ENCODE measurements around the gene DZIP1L. TPM values are rescaled to one million over a fixed set of nuclear protein-coding genes. Genes with fewer than 3 reads are reported as not detected.

The DZIP1L gene
- total RNA-seq, 2 experiments from 2014 or later: not detected

DNA sequence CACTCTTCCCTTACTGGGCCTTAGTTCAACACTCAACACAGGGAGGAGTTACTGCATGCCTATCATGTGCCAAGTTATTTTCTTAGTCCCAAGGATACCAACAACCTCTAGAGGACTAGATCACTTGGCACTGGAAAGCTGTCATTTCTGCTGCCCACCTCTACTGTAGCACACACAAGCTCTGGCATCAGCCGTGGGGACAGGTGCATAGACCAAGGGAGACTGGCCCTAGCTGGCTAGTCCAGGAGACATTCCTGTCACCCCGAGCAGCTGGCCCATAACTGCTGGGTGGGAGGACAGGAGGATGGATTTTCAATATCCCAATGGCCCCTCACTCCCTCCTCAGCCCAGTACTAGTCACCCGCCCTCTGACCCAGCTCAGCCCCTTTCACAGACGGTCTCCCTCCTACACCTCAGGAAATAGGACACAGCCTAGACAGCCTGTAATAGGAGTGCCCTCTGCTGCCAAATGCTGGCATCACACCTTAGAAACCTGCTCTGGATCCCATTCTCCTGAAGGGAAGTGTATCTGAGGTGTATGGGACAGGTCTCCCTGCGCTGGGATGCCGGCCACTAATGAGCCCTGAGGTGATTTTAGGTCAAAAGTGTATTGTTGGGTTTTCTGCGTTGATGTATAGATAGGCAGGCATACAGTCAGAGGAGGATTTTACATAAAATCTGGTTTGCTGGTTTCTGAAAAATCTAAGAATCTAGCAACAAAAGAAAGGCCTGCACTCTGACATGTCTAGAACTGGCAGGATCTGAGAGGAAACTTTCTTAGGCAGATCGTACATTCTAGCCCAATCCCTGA is 3.4 kb upstream of the DZIP1L start:
- Mint-ChIP-seq H3K9me3 (peaks cover 1% of the 10 kb centered on the region), H3K27ac (no peak overlapping the region), H3K4me1 (ENCODE audit: low read depth) (peaks cover 4% of the 10 kb centered on the region), H3K4me3 (no peak overlapping the region), H3K36me3 (ENCODE audit: low read depth) (no peaks in the 10 kb centered on the region), H3K27me3 (peaks cover 30% of the 10 kb centered on the region)
- TF ChIP-seq CTCF (IDR thresholded peaks at IDR 0.05): peak; percentile 76
- ATAC-seq (peak; percentile 77), DNase-seq (peak; percentile 75)
- POLR2A ChIA-PET: no interaction called here
- CTCF ChIA-PET: interaction anchor here (0.6 to 6.6 kb wide), 22 partner anchors 9 to 1086 kb away, joined by 3 to 181 read pairs (median 4); partner anchors contain the start of gene A4GNT
- intact Hi-C loops (cut with micrococcal nuclease): loop anchor here (2.0 kb wide), 1 partner anchor 50 kb away; no protein-coding TSS in a partner anchor

GRCh38 chr3:138114431-138114918 is 933 bp downstream of the DZIP1L start:
- no peak overlapping the region for H3K27ac Mint-ChIP-seq

DNA sequence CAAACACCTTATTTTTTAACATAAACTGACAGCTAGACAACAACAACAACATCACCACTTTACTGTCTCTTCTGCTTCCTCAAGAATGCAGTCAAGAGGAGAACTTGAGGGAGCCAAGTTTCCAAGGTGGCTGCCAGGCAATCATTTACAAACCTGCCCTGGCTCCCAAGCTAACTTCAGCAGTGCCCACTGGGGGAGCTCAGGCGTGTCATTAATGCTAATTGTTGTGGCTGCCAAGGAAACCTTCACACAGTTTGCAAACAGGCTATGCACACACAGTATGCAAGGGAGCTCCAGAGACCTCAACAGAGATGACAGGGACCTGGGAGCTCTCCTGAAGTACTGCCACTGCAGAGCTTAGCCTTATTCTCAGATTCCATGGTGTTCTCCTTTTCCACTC is 2.1 kb downstream of the DZIP1L start:
- H3K4me1 Mint-ChIP-seq (ENCODE audit: low read depth): peaks cover 4% of the 10 kb centered on the region

More at GRCh38 chr3:138114431-138114918, 933 bp downstream of the DZIP1L start:
- ATAC-seq: no peak
- no peak for TF ChIP-seq CTCF (IDR thresholded peaks at IDR 0.05)
- H3K4me3 Mint-ChIP-seq: peak overlapping the region; percentile 71
- ChIA-PET CTCF (no interaction called here), POLR2A (no interaction called here)
- H3K9me3 Mint-ChIP-seq: no peaks in the 10 kb centered on the region
- H3K4me1 Mint-ChIP-seq (ENCODE audit: low read depth): peaks cover 4% of the 10 kb centered on the region
- peaks cover 33% of the 10 kb centered on the region for H3K27me3 Mint-ChIP-seq
- DNase-seq: no peak
- intact Hi-C loops (cut with micrococcal nuclease): no loop called here
- no peaks in the 10 kb centered on the region for H3K36me3 Mint-ChIP-seq (ENCODE audit: low read depth)

GRCh38 chr3:138112362-138112761 is 3.0 kb downstream of the DZIP1L start:
- Mint-ChIP-seq H3K4me1 (ENCODE audit: low read depth) (peaks cover 4% of the 10 kb centered on the region), H3K27ac (no peak overlapping the region), H3K27me3 (peaks cover 31% of the 10 kb centered on the region), H3K36me3 (ENCODE audit: low read depth) (no peaks in the 10 kb centered on the region), H3K4me3 (no peak overlapping the region), H3K9me3 (no peaks in the 10 kb centered on the region)
- POLR2A ChIA-PET: no interaction called here
- no peak for DNase-seq
- intact Hi-C loops (cut with micrococcal nuclease): no loop called here
- no peak for TF ChIP-seq CTCF (IDR thresholded peaks at IDR 0.05)
- CTCF ChIA-PET: interaction anchor here (2.0 kb wide), 1 partner anchor 39 kb away, joined by 6 read pairs; no protein-coding TSS in a partner anchor
- no peak for ATAC-seq

More for the DNA sequence above, 2.1 kb downstream of the DZIP1L start:
- no peak for DNase-seq
- Mint-ChIP-seq H3K9me3 (no peaks in the 10 kb centered on the region), H3K27me3 (peaks cover 32% of the 10 kb centered on the region), H3K27ac (no peak overlapping the region), H3K4me3 (no peak overlapping the region), H3K36me3 (ENCODE audit: low read depth) (no peaks in the 10 kb centered on the region)
- intact Hi-C loops (cut with micrococcal nuclease): no loop called here
- ATAC-seq: no peak
- ChIA-PET CTCF (interaction anchor here (1.0 to 2.0 kb wide), 3 partner anchors 14 to 44 kb away, joined by 3 to 6 read pairs (median 4); no protein-coding TSS in a partner anchor), POLR2A (no interaction called here)
- no peak for TF ChIP-seq CTCF (IDR thresholded peaks at IDR 0.05)

DNA sequence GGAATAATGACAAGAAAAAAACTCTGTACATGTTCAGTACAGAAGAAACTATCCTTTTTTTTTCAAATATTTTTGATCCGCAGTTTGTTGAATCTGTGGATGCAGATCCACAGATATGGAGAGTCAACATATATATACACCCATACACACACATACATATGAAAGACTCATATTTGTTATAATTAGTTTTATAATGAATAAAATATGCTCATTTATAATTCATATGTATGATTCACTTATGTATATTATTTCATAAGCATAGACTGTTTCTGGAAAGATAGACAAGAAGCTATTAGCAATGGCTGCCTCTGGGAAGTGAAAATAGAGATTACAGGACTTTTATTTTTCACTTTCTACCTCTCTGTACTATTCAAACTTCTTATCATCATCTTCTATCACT is 9.8 kb downstream of the DZIP1L start:
- no peaks in the 10 kb centered on the region for H3K36me3 Mint-ChIP-seq (ENCODE audit: low read depth)
- no peak overlapping the region for H3K4me3 Mint-ChIP-seq
- peaks cover 5% of the 10 kb centered on the region for H3K27me3 Mint-ChIP-seq
- no peaks in the 10 kb centered on the region for H3K9me3 Mint-ChIP-seq
- TF ChIP-seq CTCF (IDR thresholded peaks at IDR 0.05): no peak
- ATAC-seq: no peak
- H3K4me1 Mint-ChIP-seq (ENCODE audit: low read depth): no peaks in the 10 kb centered on the region
- DNase-seq: no peak
- H3K27ac Mint-ChIP-seq: no peak overlapping the region
- ChIA-PET CTCF (no interaction called here), POLR2A (interaction anchor here (0.7 kb wide), 1 partner anchor 315 kb away, joined by 3 read pairs; no protein-coding TSS in a partner anchor)
- intact Hi-C loops (cut with micrococcal nuclease): no loop called here
